Retinal pigment epithelial cell (primary cell): ENCODE data around the gene GBP7.

Experiments
- DNase-seq: peaks from one replicate; pipeline ENCODE4 v3.0.0-alpha.2; 2010; ENCODE audit warnings: low read depth
- H3K4me3 ChIP-seq: 2 replicates; pipeline ENCODE4 v1.5.1; 2011; ENCODE audit warnings: mild to moderate bottlenecking, low read length, control low read depth, moderate library complexity
- CTCF ChIP-seq: conservative IDR thresholded peaks from 2 replicates; pipeline ENCODE4 v1.5.1; 2011; ENCODE audit warnings: low read depth, low read length, control low read depth, inconsistent platforms

Gene GBP7

GRCh38 chr1:89089962-89090361, 85.8 kb downstream of the GBP7 start:
- no peak for DNase-seq

GRCh38 chr1:89088572-89088971, 87.2 kb downstream of the GBP7 start:
- no peak overlapping the region for H3K4me3 ChIP-seq
- DNase-seq = no peak
- no peak for TF ChIP-seq CTCF

More at GRCh38 chr1:89089962-89090361, 85.8 kb downstream of the GBP7 start:
- H3K4me3 ChIP-seq = no peak overlapping the region
- no peak for TF ChIP-seq CTCF

GRCh38 chr1:89087241-89087640, 88.6 kb downstream of the GBP7 start:
- TF ChIP-seq CTCF = no peak
- H3K4me3 ChIP-seq = no peak overlapping the region
- DNase-seq = no peak

GRCh38 chr1:89085781-89086180, 90.0 kb downstream of the GBP7 start:
- peak; percentile 47 for TF ChIP-seq CTCF
- DNase-seq = no peak
- H3K4me3 ChIP-seq = no peak overlapping the region
